Neuronal stem cell (in vitro differentiated cells): ENCODE measurements around the gene TRAF5.
A peak's percentile ranks its signal among the peaks of the same experiment; 100 is the strongest.

Experiments used
- DNase-seq: peaks from one replicate; pipeline ENCODE4 v3.0.0-alpha.2; 2013; ENCODE audit warnings: low spot score
- H2AFZ ChIP-seq: one replicate; pipeline ENCODE4 v1.6.1; 2013; ENCODE audit warnings: mild to moderate bottlenecking, low read length, inconsistent platforms
- H2AK5ac ChIP-seq: 2 replicates; pipeline ENCODE4 v1.6.1; 2013; ENCODE audit warnings: low read depth, mild to moderate bottlenecking, inconsistent platforms, low read length, moderate library complexity, mixed read lengths
- H2BK120ac ChIP-seq: 2 replicates; pipeline ENCODE4 v1.6.1; 2013; ENCODE audit warnings: low read depth, mild to moderate bottlenecking, inconsistent platforms, low read length, moderate library complexity, mixed read lengths
- H2BK12ac ChIP-seq: one replicate; pipeline ENCODE4 v1.6.1; 2013; ENCODE audit warnings: low read length, inconsistent platforms
- H2BK15ac ChIP-seq: 2 replicates; pipeline ENCODE4 v1.6.1; 2013; ENCODE audit warnings: mild to moderate bottlenecking, low read length, inconsistent platforms, mixed read lengths
- H2BK5ac ChIP-seq: one replicate; pipeline ENCODE4 v1.6.1; 2013; ENCODE audit warnings: inconsistent platforms, mild to moderate bottlenecking, low read length, moderate library complexity
- H3K14ac ChIP-seq: one replicate; pipeline ENCODE4 v1.6.1; 2013; ENCODE audit warnings: low read length, inconsistent platforms
- H3K18ac ChIP-seq: 2 replicates; pipeline ENCODE4 v1.6.1; 2013; ENCODE audit warnings: low read length, inconsistent platforms
- H3K23ac ChIP-seq: 2 replicates; pipeline ENCODE4 v1.6.1; 2013; ENCODE audit warnings: low read depth, mild to moderate bottlenecking, mixed read lengths, low read length, inconsistent platforms; ENCODE audit not compliant: poor library complexity
- H3K27ac ChIP-seq: replicated peaks from 3 replicates; pipeline ENCODE4 v1.5.1; 2013; ENCODE audit warnings: low read length, inconsistent platforms
- H3K27me3 ChIP-seq, 3 experiments: 2 replicates each; pipeline ENCODE4 v1.6.1; 2013; ENCODE audit warnings: low read length in 3 of 3, mild to moderate bottlenecking in 2 of 3, inconsistent platforms in 1 of 3, low read depth in 1 of 3, mixed read lengths in 1 of 3, moderate library complexity in 1 of 3; ENCODE audit not compliant: control insufficient read depth in 3 of 3, insufficient read depth in 3 of 3
- H3K36me3 ChIP-seq, 2 donors: replicated peaks in 1 of 2; 2 replicates each; pipeline ENCODE4 v1.6.1; 2013; ENCODE audit warnings: low read length in 2 of 2; ENCODE audit not compliant: control insufficient read depth in 2 of 2, insufficient read depth in 2 of 2
- H3K4ac ChIP-seq: 2 replicates; pipeline ENCODE4 v1.6.1; 2013; ENCODE audit warnings: inconsistent platforms, mild to moderate bottlenecking, low read length, moderate library complexity
- H3K4me1 ChIP-seq, 2 donors: 1 replicate in 1 of 2; 2 replicates in 1 of 2; pipeline ENCODE4 v1.6.1; 2013; ENCODE audit warnings: low read length in 2 of 2, low read depth in 1 of 2; ENCODE audit not compliant: control insufficient read depth in 2 of 2, insufficient read depth in 1 of 2
- H3K4me2 ChIP-seq: one replicate; pipeline ENCODE4 v1.6.1; 2013; ENCODE audit warnings: mild to moderate bottlenecking, low read length, inconsistent platforms; ENCODE audit not compliant: insufficient read depth, poor library complexity, severe bottlenecking
- H3K4me3 ChIP-seq, 2 donors: 2 replicates each; pipeline ENCODE4 v1.5.1; 2013; ENCODE audit warnings: low read length in 2 of 2, mild to moderate bottlenecking in 2 of 2, inconsistent platforms in 1 of 2, moderate library complexity in 1 of 2
- H3K79me1 ChIP-seq: one replicate; pipeline ENCODE4 v1.6.1; 2013; ENCODE audit warnings: low read depth, mild to moderate bottlenecking, inconsistent platforms, low read length, moderate library complexity
- H3K9ac ChIP-seq: one replicate; pipeline ENCODE4 v1.6.1; 2013; ENCODE audit warnings: mild to moderate bottlenecking, low read depth, low read length, inconsistent platforms; ENCODE audit not compliant: poor library complexity
- H3K9me3 ChIP-seq, 2 donors: replicated peaks in 1 of 2; 2 replicates each; pipeline versions ENCODE3 to v1.6.1; 2013; ENCODE audit warnings: low read length in 2 of 2, mild to moderate bottlenecking in 2 of 2, inconsistent platforms in 1 of 2, low read depth in 1 of 2, mixed read lengths in 1 of 2, moderate library complexity in 1 of 2; ENCODE audit not compliant: control insufficient read depth in 2 of 2, insufficient read depth in 1 of 2
- H4K8ac ChIP-seq: one replicate; pipeline ENCODE4 v1.6.1; 2013; ENCODE audit warnings: low read depth, mild to moderate bottlenecking, inconsistent platforms, low read length, moderate library complexity
- H4K91ac ChIP-seq: one replicate; pipeline ENCODE4 v1.6.1; 2013; ENCODE audit warnings: low read length, low read depth, mild to moderate bottlenecking, inconsistent platforms; ENCODE audit not compliant: poor library complexity
- WGBS, 2 donors: extraction: QIAGEN DNeasy Blood & Tissue Kit; methylation state at CpG; one replicate each; pipeline ENCODE4 v1.1.7; 2013; ENCODE audit warnings: missing lambda C conversion rate in 2 of 2, mixed read lengths in 1 of 2; ENCODE audit not compliant: insufficient read length in 2 of 2, insufficient replicate concordance in 1 of 2; ENCODE audit errors: extremely low coverage in 2 of 2; 5-methylcytosine and 5-hydroxymethylcytosine counted together

Gene TRAF5

DNA sequence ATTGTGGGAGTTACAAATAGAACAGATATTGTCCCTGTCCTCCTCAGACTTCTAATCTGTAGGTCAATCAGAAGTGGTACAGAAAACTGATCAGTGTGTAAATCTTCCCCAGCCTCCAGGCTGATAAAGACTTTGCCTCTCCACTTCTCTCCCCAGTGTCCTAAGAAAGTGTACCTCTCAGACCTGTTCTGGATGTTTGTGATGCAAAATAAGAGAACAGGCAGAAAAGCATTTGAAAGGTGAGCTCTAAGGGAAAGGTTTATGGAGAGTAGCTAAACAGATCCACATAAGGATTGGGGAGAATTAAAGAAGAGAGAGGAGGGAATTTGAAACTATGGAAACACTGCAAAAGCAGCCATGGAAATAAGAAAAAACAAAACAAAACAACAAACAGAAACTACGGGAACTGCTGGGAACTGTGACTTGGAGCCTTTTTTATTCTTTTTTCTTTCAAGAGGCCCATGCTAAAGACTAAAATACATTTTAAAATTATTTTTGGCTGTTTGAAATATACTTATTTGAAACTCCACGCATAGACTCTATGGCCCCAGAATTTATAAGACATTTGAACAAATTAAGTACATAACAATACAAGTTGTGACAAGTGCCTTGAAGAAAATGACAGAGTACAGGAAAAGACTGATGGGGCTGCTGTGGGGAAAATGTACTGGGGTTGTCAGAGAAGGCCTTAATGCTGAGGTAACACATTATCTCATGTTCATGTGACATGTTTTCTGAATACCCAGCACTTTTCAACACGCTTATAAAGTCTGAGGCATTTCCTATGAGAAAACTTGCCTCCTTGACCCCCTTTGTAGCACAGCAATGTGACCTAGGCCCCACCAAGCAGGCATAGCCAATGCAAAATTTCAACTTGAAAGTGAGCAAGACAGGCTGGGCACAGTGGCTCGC, 51.2 kb downstream of the TRAF5 start:
- WGBS, 2 donors, result no CpG with 5 or more reads among the region's 4 CpGs
- H3K27ac ChIP-seq, result no peak overlapping the region
- H3K4me1 ChIP-seq, result peaks cover 0 to 7% of the 10 kb centered on the region in 2 donors
- H2AFZ ChIP-seq, result no peak overlapping the region
- peaks cover 0 to 2% of the 10 kb centered on the region in 2 donors for H3K36me3 ChIP-seq
- DNase-seq, result no peak
- H3K14ac ChIP-seq, result no peak overlapping the region
- no peaks in the 10 kb centered on the region for H3K9me3 ChIP-seq
- no peaks in the 10 kb centered on the region for H3K79me1 ChIP-seq
- H2BK120ac ChIP-seq, result no peak overlapping the region
- no peak overlapping the region for H3K4me2 ChIP-seq
- H3K18ac ChIP-seq, result no peak overlapping the region
- H3K27me3 ChIP-seq, result no peaks in the 10 kb centered on the region
- H3K9ac ChIP-seq, result no peak overlapping the region
- H2AK5ac ChIP-seq, result no peak overlapping the region
- no peak overlapping the region for H2BK15ac ChIP-seq
- H3K4me3 ChIP-seq, result no peak overlapping the region
- H2BK12ac ChIP-seq, result no peak overlapping the region
- no peak overlapping the region for H3K23ac ChIP-seq
- no peak overlapping the region for H3K4ac ChIP-seq
- no peak overlapping the region for H4K8ac ChIP-seq
- no peak overlapping the region for H4K91ac ChIP-seq
- H2BK5ac ChIP-seq, result no peak overlapping the region

GRCh38 chr1:211378844-211379243, 52.2 kb downstream of the TRAF5 start:
- no peak overlapping the region for H2BK5ac ChIP-seq
- no peaks in the 10 kb centered on the region for H3K79me1 ChIP-seq
- no peak overlapping the region for H4K8ac ChIP-seq
- no peak overlapping the region for H2BK120ac ChIP-seq
- no peak overlapping the region for H2BK15ac ChIP-seq
- no peak overlapping the region for H3K4me3 ChIP-seq
- no peak overlapping the region for H3K27ac ChIP-seq
- no peak overlapping the region for H3K4me2 ChIP-seq
- no peak overlapping the region for H2BK12ac ChIP-seq
- peaks cover 0 to 2% of the 10 kb centered on the region in 2 donors for H3K36me3 ChIP-seq
- no peak overlapping the region for H2AK5ac ChIP-seq
- H3K23ac ChIP-seq, result no peak overlapping the region
- WGBS, 2 donors, result no CpG with 5 or more reads among the region's 4 CpGs
- no peak overlapping the region for H3K14ac ChIP-seq
- no peak for DNase-seq
- H3K9ac ChIP-seq, result no peak overlapping the region
- H3K4ac ChIP-seq, result no peak overlapping the region
- no peaks in the 10 kb centered on the region for H3K27me3 ChIP-seq
- H3K9me3 ChIP-seq, result no peaks in the 10 kb centered on the region
- H3K4me1 ChIP-seq, result peaks cover 0 to 7% of the 10 kb centered on the region in 2 donors
- no peak overlapping the region for H3K18ac ChIP-seq
- H4K91ac ChIP-seq, result no peak overlapping the region
- H2AFZ ChIP-seq, result no peak overlapping the region

GRCh38 chr1:211379446-211379845, 52.8 kb downstream of the TRAF5 start:
- Histone ChIP-seq H3K36me3 (no peaks in the 10 kb centered on the region), H3K4me3 (no peak overlapping the region), H3K4me1 (peaks cover 0 to 7% of the 10 kb centered on the region in 2 donors), H3K14ac (no peak overlapping the region), H3K9ac (no peak overlapping the region), H2BK5ac (no peak overlapping the region), H2BK12ac (no peak overlapping the region), H2BK120ac (no peak overlapping the region), H2AFZ (no peak overlapping the region), H2AK5ac (no peak overlapping the region), H4K91ac (no peak overlapping the region), H3K79me1 (no peaks in the 10 kb centered on the region), H3K4ac (no peak overlapping the region), H3K18ac (no peak overlapping the region), H2BK15ac (no peak overlapping the region), H3K27ac (no peak overlapping the region), H3K9me3 (no peaks in the 10 kb centered on the region), H3K23ac (no peak overlapping the region), H3K4me2 (no peak overlapping the region), H3K27me3 (no peaks in the 10 kb centered on the region), H4K8ac (no peak overlapping the region)
- DNase-seq, result no peak

- Histone ChIP-seq H3K14ac (no peak overlapping the region), H3K27me3 (no peaks in the 10 kb centered on the region), H3K36me3 (peaks cover 0 to 3% of the 10 kb centered on the region in 2 donors), H3K4ac (no peak overlapping the region), H2AFZ (peak overlapping the region; percentile 95), H2AK5ac (no peak overlapping the region), H2BK120ac (no peak overlapping the region), H3K4me1 (peaks cover 0 to 3% of the 10 kb centered on the region in 2 donors), H3K23ac (no peak overlapping the region), H3K79me1 (no peaks in the 10 kb centered on the region), H2BK15ac (no peak overlapping the region), H2BK5ac (no peak overlapping the region), H4K8ac (no peak overlapping the region), H3K9me3 (no peaks in the 10 kb centered on the region), H2BK12ac (no peak overlapping the region), H4K91ac (no peak overlapping the region), H3K9ac (no peak overlapping the region), H3K4me3 (peak overlapping the region in 1 of 2 donors; percentile 96), H3K27ac (no peak overlapping the region), H3K4me2 (no peak overlapping the region), H3K18ac (no peak overlapping the region)
- no peak for DNase-seq
- WGBS, 2 donors, result no CpG with 5 or more reads among the region's 5 CpGs
Measured at GRCh38 chr1:211381481-211382181, 55.0 kb downstream of the TRAF5 start.
